B cell (primary cell): ENCODE data around the gene NPM3.

Source experiments
- EZH2 ChIP-seq: IDR thresholded peaks from 2 replicates; pipeline ENCODE4 v1.6.1; 2012; ENCODE audit warnings: borderline replicate concordance, low read depth, mild to moderate bottlenecking, moderate library complexity, low read length; ENCODE audit not compliant: insufficient read depth, poor library complexity, severe bottlenecking
- TF ChIP-seq, protein P1 (sequence below): fragments of 200-600 bp; IDR thresholded peaks from one replicate; pipeline ENCODE4 v1.8.0; 2022; ENCODE audit warnings: antibody characterized with exemption, mild to moderate bottlenecking

DNA sequence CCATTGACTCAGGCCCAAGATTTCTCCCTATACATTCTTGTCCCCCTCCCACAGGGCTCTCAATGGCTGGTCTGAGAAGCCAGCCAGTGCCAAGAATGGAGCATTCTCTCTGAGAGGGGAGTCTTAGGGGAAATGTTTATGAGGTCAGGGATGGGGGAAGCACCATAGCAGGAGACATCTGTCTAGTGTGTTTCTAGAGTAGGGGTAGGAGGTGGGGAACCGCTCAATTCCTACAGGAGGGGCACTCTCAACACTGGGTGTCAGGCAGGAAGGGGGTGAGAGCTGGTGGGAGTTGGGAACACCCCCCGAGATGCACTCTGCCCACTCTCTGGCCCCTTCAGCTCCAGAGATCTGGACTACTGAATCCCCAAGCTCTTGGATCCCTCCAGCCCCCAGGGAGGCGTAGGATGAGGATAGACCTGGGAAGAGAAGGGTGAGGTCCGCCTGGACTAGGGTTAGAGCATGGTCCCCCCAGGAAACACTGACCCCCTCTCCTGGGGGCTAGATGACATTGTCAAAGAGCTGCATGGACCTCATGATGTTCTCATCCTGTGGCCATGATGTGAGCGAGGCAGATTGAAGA is 43.7 kb upstream of the NPM3 start:
- TF ChIP-seq, protein P1, sequence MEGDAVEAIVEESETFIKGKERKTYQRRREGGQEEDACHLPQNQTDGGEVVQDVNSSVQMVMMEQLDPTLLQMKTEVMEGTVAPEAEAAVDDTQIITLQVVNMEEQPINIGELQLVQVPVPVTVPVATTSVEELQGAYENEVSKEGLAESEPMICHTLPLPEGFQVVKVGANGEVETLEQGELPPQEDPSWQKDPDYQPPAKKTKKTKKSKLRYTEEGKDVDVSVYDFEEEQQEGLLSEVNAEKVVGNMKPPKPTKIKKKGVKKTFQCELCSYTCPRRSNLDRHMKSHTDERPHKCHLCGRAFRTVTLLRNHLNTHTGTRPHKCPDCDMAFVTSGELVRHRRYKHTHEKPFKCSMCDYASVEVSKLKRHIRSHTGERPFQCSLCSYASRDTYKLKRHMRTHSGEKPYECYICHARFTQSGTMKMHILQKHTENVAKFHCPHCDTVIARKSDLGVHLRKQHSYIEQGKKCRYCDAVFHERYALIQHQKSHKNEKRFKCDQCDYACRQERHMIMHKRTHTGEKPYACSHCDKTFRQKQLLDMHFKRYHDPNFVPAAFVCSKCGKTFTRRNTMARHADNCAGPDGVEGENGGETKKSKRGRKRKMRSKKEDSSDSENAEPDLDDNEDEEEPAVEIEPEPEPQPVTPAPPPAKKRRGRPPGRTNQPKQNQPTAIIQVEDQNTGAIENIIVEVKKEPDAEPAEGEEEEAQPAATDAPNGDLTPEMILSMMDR, result no peak
- TF ChIP-seq EZH2, result no peak
